GM12874 (cell line): ENCODE results near the gene UAP1L1.

Source experiments
- TF ChIP-seq, protein P1 (sequence below): IDR thresholded peaks from 2 replicates; pipeline ENCODE4 v1.5.1; 2011; ENCODE audit warnings: low read depth, mild to moderate bottlenecking, control low read depth, low read length, moderate library complexity; ENCODE audit not compliant: insufficient read depth

UAP1L1 gene

GRCh38 chr9:137051145-137051724, 26.1 kb upstream of the UAP1L1 start:
- TF ChIP-seq, protein P1, sequence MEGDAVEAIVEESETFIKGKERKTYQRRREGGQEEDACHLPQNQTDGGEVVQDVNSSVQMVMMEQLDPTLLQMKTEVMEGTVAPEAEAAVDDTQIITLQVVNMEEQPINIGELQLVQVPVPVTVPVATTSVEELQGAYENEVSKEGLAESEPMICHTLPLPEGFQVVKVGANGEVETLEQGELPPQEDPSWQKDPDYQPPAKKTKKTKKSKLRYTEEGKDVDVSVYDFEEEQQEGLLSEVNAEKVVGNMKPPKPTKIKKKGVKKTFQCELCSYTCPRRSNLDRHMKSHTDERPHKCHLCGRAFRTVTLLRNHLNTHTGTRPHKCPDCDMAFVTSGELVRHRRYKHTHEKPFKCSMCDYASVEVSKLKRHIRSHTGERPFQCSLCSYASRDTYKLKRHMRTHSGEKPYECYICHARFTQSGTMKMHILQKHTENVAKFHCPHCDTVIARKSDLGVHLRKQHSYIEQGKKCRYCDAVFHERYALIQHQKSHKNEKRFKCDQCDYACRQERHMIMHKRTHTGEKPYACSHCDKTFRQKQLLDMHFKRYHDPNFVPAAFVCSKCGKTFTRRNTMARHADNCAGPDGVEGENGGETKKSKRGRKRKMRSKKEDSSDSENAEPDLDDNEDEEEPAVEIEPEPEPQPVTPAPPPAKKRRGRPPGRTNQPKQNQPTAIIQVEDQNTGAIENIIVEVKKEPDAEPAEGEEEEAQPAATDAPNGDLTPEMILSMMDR, result no peak

- TF ChIP-seq, protein P1, result no peak
These were observed 25.0 kb upstream of the UAP1L1 start for GRCh38 chr9:137052293-137052692.

DNA sequence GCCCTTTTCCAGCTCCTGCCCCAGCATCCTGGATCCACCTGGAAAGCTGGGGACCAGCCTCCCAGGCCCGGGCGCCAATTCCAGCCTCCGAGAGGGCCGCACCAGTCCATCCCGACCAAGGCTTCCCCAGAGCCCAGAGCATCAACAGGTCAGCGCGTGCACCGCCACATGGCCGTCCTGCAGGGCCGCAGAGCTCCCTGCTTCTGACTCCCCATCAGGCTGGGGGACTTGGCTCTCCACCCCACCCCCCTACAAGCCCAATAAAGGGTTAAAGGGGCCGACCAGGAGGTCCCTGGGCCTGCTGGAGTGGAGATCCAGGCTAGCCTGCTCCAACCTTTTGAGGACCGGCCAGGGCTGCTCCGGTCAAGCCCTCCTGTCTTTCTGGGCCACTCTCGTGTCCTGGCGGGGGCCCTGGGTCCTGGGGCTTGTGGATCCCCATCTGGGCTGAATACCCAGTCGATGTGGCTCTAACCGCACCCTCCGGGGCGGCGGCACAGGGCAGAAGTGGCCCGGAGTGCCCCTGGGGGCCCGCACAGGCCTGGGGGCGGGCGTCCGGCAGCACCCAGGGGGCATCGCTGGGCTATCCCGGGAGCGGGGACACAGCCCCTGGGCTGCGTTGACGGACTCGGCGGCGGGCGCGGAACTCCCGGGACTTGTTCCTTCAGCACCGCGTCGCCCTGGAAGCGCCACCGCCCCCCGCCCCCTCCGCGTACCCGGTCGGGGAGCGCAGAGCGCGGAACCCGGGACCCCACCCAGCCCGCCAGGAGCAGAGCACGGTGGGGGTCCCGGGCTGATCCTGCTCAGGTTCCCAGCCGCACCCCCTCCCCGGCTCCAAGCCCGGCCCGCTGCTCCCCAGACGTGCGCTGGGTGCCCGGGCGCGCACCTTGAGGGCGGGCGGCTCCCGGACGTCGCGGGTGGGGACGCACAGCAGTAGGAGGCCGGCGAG, 24.0 kb upstream of the UAP1L1 start:
- TF ChIP-seq, protein P1, result no peak

DNA sequence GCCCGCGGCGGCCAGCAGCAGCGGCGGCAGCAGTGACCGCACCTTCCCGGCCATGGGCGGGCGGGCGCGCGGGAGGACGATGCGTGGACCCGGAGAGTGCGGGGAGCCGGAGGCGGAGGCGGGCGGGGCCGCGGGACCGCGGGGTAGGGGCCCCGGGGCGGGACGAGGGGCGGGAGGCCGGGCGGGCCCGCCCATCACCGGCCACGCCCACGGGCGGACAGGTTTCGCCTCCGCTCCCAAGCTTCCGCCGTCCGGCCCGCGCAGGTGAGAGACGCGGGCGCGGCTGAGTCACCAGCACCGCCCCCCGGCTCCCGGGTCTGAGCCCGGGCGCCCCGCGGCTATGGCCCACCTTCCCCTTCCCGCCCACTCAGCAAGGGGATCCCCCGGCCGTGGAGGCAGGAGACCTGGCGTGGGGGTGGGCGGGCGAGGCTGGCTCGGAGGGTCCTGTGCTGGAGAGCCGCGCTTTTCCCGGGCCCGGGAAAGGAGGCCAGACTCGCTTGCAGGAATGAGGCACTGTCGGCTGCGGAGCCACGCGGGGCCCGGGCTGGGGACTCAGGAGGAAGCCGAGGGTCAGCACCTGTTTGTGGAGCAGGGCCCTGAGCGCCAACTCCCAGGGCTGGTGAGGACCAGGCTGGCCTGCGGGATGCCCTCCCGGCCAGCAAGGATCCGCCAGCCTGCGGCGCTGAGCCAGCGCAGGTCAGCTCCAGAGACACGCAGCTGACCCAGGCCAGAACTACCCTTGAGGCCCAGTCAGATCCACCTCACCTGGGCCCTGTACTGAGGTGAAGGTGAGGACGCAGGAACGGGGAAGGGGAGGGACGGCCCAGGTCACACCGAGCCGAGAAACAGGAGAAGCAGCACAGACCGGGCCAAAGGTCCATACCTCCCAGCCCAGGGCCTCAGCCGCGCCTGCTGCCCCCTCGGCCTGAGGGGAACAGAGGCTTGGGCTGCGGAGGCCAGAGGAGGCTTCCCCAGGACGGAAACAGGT, 23.1 kb upstream of the UAP1L1 start, which contains the start of gene ENTPD2:
TSS of gene ENTPD2 (minus strand) at position 118 of the 988 bp plus-strand sequence. CDS start at position 54, 64 bp downstream.
- TF ChIP-seq, protein P1, result no peak

GRCh38 chr9:137054932-137055384, 22.4 kb upstream of the UAP1L1 start:
- TF ChIP-seq, protein P1, result no peak

DNA sequence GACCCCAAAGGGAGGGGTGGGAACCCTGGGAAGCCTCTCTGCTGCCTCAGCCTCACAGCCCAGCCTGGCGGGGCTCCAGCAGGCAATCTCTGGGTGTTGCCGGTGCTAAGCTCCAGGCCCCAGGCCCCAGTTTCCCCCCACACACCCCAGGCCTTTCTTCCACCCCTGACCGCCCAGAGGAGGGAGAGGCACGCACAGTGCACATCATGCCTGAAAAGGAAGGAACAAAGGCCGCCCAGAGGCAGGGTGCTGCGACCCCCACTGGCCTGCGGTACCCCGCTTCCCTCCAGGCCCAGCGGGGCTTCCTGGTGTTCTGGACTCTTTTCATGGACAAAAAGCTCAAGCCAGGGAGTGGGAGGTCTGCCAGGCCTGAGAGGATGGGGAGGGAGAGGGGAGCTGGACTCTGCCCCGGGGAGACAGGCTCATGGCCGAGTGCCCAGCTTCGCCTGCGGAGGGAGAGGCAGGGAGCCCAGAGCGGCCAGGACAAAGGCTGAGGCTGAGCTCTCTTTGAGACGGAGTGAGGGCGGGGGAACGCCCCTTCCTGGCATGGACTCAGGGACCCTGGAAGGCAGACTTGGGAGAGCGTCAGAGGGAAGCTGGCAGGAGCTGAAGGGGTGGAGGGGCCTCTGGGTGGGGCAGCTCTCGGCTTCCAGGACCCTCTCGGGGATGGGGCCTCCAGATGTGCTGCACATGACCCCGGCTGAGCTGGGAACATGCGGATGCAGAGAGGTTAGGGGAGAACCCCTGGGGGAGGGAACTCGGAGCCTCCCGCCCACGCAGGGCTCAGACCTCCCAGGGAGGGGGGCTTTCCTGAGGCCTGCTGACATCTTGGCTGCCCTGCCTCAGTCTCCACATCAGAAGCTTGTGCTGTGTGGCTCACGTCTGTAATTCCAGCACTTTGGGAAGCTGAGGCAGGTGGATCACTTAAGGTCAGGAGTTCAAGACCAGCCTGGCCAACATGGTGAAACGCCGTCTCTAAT, 21.6 kb upstream of the UAP1L1 start:
- TF ChIP-seq, protein P1, result no peak
